Subcutaneous abdominal adipose tissue (tissue), 5 donors: ENCODE data around the gene DBNL.

Source experiments
- H3K27ac ChIP-seq: one replicate; pipeline ENCODE4 v1.7.0; 2013; ENCODE audit warnings: low read depth, mild to moderate bottlenecking, inconsistent platforms, low read length, moderate library complexity
- H3K27me3 ChIP-seq, 5 donors: one replicate each; pipeline ENCODE4 v1.7.0; 2013; ENCODE audit warnings: low read length in 5 of 5, inconsistent platforms in 1 of 5; ENCODE audit not compliant: control insufficient read depth in 5 of 5, insufficient read depth in 4 of 5
- H3K36me3 ChIP-seq, 5 donors: one replicate each; pipeline ENCODE4 v1.7.0; 2013; ENCODE audit warnings: low read length in 5 of 5; ENCODE audit not compliant: control insufficient read depth in 5 of 5, insufficient read depth in 5 of 5
- H3K4me1 ChIP-seq, 5 donors: one replicate each; pipeline ENCODE4 v1.7.0; 2013; ENCODE audit warnings: low read length in 5 of 5, mild to moderate bottlenecking in 3 of 5, moderate library complexity in 1 of 5; ENCODE audit not compliant: control insufficient read depth in 5 of 5, insufficient read depth in 5 of 5
- H3K4me3 ChIP-seq, 5 donors: one replicate each; pipeline ENCODE4 v1.7.0; 2013; ENCODE audit warnings: low read length in 5 of 5, low read depth in 1 of 5
- H3K9ac ChIP-seq, 5 donors: one replicate each; pipeline ENCODE4 v1.7.0; 2013; ENCODE audit warnings: low read length in 5 of 5, mild to moderate bottlenecking in 4 of 5, moderate library complexity in 3 of 5
- H3K9me3 ChIP-seq, 5 donors: one replicate each; pipeline ENCODE4 v1.7.0; 2013; ENCODE audit warnings: low read length in 5 of 5; ENCODE audit not compliant: control insufficient read depth in 5 of 5
- donor health status: healthy.
- donor health status: healthy.
- donor health status: healthy.
- donor health status: healthy.
- donor health status: healthy.

DBNL gene

GRCh38 chr7:44109991-44110390, 65.5 kb downstream of the DBNL start:
- Histone ChIP-seq H3K4me3 (no peak overlapping the region), H3K4me1 (peaks cover 9 to 24% (median 17%) of the 10 kb centered on the region in 5 donors), H3K9ac (no peak overlapping the region), H3K9me3 (no peaks in the 10 kb centered on the region), H3K36me3 (peaks cover 0 to 61% (median 37%) of the 10 kb centered on the region in 5 donors), H3K27ac (no peak overlapping the region), H3K27me3 (peaks cover 0 to 6% (median 0%) of the 10 kb centered on the region in 5 donors)

- H3K4me1 ChIP-seq, result peaks cover under 1 to 15% (median 13%) of the 10 kb centered on the region in 5 donors
- H3K9ac ChIP-seq, result no peak overlapping the region
- H3K4me3 ChIP-seq, result no peak overlapping the region
- H3K36me3 ChIP-seq, result peaks cover 0 to 71% (median 45%) of the 10 kb centered on the region in 5 donors
- H3K27ac ChIP-seq, result no peak overlapping the region
- peaks cover 0 to 3% (median 0%) of the 10 kb centered on the region in 5 donors for H3K27me3 ChIP-seq
- no peaks in the 10 kb centered on the region for H3K9me3 ChIP-seq
Measured at GRCh38 chr7:44110719-44111635, 66.5 kb downstream of the DBNL start.
